SKM-1 (cell line): ENCODE data around the gene PNPO.
"Not testable (repeated sequence)": the region's sequence is repeated elsewhere in the genome, so short reads cannot be mapped to it uniquely, and the experiment has no call there.

ENCODE experiments used
- DNase-seq: peaks from one replicate; lab custom pipeline; 2025; ENCODE audit not compliant: unreplicated experiment; lab: John Stamatoyannopoulos, UW

The PNPO gene

DNA sequence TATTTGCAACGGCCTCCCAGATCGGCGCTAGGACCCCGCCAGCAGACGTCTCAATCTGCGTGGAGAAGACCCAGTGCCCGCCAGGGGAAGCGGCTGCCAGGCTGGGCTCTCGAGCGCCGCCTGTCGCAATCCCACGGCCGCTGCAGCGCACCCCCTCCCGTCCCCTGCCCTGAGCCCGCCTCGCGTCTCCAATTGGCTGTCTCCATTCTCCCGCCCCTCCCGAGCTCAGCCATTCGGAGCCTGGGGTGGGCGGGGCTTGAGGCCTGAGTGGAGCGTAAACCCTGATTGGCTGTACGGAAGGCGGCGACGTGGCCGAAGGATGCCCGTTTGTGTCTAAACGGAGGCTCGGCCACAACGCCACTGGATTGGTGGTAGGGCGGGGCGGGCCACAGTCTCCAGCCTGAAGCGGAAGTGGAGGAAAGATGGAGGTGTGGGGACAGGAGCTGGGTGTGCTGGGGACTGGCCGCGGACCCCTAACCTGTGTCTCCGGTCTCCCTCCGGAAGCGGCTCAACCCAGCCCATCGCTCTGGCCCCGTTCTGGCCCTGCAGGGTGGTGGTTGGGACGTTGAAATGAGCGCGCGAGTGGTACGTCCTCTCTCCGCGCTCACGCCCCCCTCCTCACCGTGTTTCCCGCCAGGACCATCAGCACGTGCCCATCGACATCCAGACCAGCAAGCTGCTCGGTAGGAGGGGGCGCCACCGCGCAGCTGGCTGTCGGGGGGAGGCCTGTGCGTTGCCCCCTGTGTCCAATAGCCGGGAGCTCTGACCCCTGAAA lies 29.5 kb downstream of the PNPO start, which contains the start of gene CDK5RAP3:
CDK5RAP3 (plus strand) TSS at position 389 of the 775 bp plus-strand sequence; CDS start at position 423, 34 bp downstream.
- peak; percentile 99 for DNase-seq

DNA sequence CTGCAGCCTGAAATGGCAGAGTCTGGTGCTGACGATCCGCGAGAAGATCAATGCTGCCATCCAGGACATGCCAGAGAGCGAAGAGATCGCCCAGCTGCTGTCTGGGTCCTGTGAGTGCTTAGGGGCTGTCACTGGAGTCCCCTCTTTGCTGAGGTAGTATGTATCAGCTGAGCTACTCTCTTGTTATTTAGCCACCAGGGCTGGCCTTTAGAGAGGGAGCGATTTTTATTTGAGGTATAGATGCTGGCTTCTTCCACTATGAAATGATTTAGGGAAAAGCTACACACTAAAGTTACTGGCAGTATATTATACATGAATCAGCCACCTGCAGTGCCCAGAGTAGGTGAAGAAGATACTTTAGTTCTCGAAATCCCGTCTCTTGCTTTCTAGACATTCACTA lies 32.2 kb downstream of the PNPO start:
- DNase-seq: peak; percentile 20

DNA sequence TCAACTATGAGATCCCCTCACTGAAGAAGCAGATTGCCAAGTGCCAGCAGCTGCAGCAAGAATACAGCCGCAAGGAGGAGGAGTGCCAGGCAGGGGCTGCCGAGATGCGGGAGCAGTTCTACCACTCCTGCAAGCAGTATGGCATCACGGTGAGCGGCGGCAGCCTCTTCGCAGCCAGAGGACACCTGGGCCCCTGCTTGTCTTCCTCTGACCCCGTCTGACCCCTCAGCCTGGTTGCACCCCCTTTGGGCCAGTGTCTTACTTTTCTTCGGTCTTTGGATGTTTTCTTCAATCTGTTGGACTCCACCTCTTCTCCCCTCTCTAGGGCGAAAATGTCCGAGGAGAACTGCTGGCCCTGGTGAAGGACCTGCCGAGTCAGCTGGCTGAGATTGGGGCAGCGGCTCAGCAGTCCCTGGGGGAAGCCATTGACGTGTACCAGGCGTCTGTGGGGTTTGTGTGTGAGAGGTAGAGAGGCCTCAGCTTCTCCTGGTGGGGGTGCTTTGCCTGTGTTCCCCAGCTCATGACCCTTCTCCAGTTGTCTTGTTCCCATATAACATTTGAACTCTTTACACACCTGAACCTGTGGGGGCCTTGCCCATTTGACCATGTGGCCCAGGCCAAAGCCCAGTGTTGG lies 33.9 kb downstream of the PNPO start:
- no peak for DNase-seq

DNA sequence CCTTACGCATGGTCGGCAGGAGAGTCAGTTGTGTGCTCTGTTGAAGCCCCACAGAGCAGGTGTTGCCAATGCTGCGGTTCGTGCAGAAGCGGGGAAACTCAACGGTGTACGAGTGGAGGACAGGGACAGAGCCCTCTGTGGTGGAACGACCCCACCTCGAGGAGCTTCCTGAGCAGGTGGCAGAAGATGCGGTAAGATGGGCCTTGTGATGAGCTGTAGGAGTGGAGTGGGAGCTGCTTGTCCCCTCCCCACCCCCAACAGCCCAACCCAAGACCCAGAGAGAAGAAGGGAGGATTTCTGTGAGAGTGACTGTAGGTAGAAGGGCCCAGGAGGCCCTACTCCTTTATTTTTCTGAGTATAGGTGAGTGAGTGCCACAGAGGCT lies 34.4 kb downstream of the PNPO start:
- DNase-seq: no peak

DNA sequence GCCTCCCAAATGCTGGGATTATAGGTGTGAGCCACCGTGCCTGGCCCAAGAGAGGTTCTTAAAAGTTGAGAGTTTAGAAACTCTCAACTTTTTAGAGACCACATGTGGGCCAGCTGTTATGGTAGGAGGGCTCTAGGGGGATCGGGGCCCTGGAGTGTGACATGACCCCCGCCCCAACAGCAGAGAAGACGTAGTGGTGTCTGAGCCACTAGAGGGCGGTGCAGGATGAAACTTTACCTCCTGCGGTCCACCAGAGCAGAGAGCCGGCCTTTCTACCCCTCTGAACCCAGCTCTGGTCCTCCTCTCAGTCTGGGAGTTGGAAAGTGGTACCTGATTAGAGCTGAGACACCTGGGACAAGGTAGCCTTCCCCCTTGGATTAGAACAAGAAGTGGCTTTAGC lies 37.0 kb downstream of the PNPO start:
- no peak for DNase-seq

DNA sequence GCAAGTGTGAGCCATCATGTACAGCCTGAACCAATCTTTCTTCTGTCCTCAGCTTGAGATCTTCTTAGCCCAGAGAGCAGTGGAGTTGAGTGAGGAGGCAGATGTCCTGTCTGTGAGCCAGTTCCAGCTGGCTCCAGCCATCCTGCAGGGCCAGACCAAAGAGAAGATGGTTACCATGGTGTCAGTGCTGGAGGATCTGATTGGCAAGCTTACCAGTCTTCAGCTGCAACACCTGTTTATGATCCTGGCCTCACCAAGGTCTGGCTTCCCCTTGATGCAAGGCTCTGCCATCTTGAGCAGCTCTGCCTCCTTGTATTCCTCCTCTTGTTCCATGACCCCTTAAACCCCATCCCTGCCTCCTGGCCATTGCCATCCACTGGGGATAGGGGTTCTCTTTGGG lies 39.2 kb downstream of the PNPO start:
- no peak for DNase-seq

DNA sequence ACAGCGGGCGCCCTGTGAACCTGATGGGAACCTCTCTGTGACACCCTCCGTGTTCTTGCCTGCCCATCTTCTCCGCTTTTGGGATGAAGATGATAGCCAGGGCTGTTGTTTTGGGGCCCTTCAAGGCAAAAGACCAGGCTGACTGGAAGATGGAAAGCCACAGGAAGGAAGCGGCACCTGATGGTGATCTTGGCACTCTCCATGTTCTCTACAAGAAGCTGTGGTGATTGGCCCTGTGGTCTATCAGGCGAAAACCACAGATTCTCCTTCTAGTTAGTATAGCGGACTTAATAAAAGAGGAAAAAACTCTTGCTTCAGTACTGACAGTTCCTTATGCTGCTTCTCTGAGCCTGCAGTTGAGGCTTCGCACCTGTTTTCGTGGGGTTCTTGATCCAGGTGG lies 40.1 kb downstream of the PNPO start:
- no peak for DNase-seq

DNA sequence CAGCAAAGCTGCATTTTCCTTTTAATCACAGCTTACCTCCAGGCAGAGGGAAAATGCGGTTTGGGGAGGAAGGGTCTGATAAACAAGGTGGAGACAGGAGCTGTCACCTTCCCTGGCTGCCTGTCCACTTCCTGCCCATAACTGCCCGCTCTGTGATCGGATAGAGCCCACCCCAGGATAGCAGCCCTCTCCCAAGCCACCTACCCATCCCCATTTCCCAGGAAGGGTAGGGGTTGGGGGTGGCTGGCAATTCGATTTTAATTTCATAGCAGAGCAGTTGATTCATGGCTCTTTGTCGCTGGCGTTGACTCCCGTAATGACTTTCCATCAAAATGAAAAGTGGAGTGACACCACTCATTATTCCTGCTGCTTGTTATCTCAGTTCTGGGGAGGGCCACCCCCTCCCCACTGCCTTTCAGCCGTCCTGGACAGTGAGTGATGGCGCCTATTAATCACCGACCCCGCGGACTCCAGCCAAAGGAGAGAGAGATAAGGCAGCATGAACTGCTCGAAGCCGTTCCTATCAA lies 40.8 kb downstream of the PNPO start:
- no peak for DNase-seq

DNA sequence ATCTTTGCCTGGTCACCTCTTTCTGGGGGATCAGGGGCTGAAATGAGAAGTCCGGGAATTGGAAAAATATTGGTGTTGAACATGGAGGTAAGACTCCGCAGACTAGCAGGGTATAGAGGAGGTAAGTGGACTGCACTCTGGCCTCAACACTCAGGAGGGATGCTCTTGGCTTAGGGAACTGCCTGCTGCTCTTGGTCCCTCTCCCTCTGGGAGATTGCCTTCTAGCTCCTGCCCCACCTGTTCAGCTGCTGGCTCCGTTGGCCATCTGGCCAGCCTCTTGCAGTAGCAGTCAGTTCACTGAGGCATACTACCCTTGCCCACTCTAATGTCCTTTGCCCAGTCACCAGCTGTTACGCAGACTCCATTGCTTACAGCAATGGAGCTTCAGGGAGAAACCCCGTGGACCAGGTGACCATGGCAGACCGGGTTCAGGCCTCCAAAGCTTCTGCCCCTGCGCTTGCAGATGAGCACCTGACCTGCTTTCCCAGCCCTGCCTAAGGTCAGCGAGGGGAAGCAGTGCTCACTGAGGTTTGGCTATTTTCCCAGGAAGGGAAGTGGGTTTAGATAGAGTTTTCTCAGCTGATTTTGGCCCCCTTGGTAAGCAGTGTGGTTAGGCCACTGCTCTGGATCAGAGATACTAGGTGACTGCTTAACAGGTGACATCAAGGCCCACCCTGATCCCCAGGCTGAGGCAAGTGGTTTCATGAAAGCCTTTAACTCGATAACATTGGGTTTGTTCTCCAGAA lies 41.4 kb downstream of the PNPO start:
- no peak for DNase-seq

DNA sequence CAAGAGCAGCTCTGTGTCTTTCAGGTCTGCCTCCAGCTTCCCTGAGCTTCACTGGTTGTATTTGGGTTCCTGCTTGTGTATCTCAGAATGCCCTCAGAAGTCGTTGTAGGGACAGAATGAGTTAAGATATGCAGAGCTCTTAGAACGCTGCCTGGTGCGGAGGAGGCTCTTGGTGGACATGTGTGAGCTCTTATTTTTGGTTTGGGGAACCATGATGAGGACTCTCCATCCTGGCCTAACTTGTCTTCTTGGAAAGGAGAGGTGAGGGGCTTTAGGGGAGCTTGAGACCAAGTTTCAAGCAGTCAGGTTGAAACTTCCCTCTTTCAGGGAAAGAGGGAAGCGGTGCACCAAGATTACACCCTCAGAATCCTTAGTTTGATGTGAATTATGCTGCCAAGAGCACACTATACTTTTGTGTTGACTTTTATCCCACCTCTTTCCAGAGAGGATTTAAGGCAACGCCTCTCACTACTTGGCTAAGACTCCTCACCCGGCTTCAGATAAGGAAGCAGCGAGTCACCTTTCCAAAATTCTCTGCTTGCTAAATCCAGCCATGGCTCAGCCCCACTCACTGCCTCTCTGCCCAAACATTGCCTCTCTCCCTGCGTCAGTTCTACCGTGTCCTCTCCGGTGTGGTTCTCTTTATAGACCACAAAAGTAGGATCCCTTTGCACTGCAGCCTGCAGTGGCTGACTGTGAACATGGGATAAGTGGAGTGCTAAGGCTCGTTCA lies 42.3 kb downstream of the PNPO start:
- DNase-seq: no peak

DNA sequence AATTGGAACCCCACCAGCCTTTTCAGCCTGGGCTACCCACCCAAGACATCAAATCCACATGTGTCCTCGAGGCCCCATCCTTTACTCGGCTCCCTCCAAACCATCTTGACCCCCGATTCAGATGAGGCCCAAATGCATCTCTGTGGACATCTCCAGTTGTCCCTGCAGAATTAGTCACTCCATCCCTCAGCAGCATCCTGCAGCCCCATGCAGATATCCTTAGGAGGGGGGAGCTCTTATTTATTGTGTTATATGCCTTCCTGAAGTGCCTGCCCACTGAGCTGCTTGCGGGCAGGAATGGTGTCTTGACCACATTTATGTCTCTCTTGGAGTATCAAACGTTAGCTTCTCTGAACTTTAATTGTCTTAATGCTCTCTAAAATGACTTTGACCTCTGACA lies 45.1 kb downstream of the PNPO start:
- no peak for DNase-seq

DNA sequence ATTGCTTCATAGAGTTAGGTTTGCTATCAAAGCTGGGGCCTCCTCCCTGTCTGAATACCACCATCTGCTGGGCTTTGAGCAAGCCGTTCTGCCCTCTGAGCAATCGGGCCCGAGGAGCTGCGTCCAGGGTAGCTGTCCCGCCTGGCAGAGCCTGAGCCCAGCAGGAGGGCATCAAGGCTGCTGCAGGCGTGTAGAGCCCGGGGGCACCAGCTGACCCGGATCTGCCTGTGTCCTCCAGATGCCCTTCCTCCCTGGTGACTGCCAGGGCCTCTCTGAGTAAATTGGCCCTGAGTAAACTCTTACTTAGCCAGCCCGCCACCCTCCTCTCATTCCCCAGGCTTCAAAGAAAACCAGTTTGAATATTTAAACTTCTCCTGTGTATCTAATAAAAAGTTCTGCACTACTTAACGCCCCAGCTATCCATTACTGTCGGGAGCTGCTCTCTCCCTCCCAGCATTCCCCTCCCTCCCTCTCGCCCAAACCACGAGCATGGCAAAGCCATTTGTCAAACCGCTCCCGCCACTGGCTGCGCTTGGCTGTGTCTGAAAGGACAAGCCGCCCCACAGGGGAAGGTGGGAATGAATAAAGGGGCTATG lies 46.0 kb downstream of the PNPO start:
- DNase-seq: no peak

DNA sequence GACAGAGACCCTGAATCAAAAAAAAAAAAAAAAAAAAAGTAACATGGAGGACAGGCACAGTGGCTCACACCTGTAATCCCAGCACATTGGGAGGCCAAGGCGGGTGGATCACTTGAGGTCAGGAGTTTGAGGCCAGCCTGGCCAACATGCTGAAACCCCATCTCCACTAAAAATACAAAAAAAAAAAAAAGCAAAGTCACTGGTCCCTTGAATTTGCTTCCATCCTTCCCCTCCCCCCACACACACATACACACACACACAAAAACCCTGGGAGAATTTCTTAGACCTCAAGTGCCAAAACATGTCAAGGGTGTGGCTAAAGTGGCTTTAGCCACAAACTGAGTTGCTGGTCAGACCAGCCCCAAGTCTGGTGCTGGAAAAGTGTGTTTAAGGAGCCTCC lies 47.1 kb downstream of the PNPO start:
- not testable (repeated sequence) for DNase-seq

DNA sequence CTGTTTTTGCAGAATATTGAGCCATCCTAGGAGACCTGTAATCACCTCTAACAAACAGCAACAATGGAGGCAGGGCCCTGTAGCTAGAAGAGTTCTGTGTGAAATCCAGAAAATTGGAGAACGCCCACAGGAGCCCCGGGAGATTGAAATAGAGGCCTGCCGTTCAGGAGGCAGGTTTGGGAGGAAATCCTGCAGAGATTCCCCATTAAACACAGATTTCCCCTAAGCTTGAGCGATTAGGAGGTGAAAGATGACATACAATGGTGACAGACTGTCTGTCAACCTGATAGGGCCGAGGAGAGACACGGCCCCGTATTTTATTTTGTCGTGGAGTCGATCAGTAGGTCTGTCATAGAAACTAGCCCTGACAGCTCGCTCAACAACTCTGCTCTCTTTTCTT lies 47.8 kb downstream of the PNPO start:
- DNase-seq: no peak

DNA sequence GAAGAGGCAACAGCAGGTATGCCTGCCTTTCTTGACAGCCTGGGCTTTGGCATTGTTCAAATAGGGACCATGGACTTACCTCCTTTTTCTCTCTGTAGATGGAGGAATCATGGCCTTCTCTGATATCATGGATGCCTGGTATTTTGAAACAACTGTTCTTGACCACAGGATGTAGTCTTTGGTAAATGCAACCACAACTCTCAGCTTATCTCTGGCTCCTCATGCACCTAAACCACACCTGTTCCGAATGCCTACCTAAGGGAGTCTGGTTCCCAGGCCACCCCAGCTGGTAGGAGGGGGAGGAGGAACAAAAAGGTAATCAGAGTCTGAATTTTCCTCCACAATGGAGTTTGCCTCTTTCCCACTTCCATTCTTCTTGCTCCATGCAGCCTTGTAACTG lies 48.3 kb downstream of the PNPO start:
- DNase-seq: no peak

DNA sequence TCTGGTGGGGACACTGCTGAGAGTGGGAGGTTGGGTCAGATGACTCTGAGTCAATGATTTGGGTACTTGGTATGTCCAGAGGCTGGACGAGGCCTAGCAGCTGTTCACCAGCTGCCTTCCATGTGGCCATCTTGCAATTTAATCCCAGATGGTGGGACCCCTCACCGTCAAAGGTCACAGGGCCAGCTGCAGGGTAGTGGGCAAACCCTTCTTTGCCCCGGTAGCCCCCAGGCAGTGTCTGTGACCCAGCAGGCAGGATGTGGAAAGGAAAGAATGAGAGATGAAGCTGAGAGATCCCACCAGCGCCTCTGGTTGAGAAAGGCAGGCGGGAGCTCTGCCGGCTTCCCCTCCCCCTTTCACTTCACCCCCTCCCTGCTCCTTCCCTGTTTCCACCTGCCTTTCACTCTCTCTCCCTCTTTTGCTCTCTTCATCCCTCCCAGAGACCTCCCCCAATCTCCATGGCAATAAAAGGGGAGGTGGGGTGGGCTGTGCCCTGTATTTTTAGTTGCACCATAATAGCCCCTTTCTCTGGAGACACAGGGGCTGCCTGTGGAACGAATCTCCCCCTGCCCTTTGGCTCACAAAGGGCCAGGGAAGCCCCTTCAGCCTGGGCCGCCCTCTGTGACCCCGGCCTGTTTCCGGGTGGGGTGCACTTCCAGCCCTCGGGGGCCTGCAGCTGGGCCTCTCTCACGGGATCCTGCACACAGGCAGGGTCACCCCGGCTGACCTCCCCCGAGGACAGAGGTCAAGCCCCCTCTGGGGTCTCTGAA lies 49.8 kb downstream of the PNPO start:
- DNase-seq: no peak

DNA sequence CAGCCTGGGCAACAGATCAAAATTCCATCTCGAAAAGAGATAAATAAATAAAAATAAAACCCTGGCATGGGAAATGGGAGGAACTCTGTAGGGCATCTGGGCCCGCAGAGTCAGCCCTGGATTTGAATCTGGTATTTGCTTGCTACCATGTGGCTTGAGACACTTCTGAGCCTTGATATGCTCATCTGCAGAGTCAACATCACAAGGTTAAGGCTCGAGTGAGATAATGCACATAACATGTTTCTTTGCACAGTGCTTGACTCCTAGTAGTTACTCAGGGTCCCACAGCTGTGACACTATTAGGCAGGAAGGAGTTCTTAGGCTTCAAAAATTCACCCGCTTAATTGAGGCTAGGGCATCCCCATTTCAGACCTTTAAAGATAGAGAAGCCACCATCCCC lies 50.8 kb downstream of the PNPO start:
- no peak for DNase-seq

DNA sequence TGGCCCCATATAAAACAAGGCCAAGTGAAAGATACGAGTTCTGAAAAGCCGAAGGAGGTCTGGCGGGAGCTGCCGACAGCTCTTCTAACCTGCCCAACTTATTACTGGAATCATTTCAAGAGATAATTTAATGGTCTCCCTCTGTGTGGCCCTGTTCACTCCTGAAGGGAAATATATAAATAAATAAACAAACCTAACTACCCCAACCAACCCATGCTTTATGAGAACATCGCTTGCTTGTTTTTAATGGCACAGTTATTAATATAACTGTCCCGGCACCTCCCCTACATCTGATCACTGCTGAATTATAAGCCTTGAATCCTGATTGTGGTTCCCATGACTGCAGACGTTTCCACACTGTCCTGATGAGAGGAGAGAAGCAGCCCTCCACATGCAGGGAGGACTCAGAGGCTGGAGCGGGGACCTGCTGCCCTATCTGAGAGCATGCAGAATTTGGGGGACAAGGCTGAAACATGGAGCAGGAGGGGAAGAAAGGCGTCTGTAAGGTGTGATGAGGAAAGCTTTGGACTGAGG lies 51.7 kb downstream of the PNPO start:
- no peak for DNase-seq

DNA sequence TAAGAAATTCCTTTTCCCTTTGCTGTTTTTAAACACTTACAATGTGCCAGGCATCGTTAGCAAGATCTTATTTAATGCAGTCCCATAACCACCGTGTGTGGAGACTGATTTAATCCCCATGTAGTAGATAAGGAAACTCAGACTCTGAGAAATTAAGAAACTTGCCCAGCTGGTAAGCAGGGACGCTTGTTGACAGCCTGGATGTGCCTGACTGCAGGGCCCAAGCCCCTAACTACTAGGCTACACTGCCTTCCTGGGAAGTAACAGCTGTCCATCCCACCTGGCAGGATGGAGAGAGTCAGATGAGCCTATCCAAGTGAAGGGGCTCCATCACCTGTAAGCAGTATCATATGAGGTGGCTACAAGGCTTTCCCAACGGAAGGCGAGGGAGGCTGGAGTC lies 52.6 kb downstream of the PNPO start:
- DNase-seq: no peak

DNA sequence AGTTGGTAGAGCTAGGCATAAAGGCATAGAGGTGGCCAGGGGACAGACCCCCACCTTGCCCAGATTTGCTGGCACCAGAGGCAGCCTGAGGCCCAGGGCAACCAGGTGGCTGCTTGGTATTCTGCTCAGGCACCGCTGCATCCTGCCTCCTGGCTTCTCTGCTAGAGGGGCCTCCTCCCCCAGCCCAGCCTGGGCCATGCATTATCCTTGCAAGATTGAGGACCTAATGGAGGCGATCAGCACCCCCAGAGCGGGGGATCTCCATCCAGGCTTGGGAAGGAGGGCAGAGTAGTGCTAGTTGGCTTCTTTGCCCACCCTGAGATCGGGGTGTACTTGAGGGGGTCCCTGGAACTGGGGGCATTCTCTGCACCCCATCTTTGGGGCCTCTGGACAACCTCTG lies 53.4 kb downstream of the PNPO start:
- no peak for DNase-seq
